ENCODE data around the gene MT1M.

- TF ChIP-seq CTCF (IDR thresholded peaks at IDR 0.05 in 4 of 5, conservative IDR thresholded peaks at IDR 0.05 in 1 of 5) (no peak), POLR2A (IDR thresholded peaks at IDR 0.05) (no peak)
Observed at GRCh38 chr16:56594292-56594619, 38.2 kb upstream of the MT1M start.

All from gastrocnemius medialis (tissue), 4 donors.